GM10266 (cell line): Measurements from ENCODE around the gene PDHX.
"Not testable (repeated sequence)": the region's sequence is repeated elsewhere in the genome, so short reads cannot be mapped to it uniquely, and the experiment has no call there.

Experiments
- DNase-seq: peaks from one replicate; pipeline ENCODE4 v3.0.0; 2012; ENCODE audit errors: extremely low spot score
- CTCF ChIP-seq: IDR thresholded peaks from 2 replicates; pipeline ENCODE4 v1.5.1; 2012; ENCODE audit warnings: mild to moderate bottlenecking, low read depth; ENCODE audit not compliant: control insufficient read depth, insufficient read depth; ENCODE audit errors: missing control alignments

The PDHX gene

DNA sequence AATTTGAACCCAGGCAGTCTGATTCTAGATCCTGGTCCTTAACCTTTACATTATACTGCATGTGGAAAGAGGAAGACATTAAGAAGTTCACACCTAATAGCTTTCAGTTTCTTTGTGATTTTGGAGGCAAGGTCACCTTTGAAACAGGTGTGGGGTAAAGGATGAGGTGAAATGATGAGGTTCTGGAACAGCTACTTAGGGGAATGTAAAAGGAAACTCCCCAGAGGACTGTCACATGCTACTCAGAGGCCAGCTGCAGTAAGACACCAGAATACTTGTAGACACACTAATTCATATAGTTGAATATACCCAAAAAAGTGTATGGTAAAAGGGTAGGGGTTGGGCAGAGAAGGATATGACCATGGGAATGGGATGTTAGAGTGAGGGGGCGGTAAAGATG, 5.6 kb upstream of the PDHX start:
- no peak for TF ChIP-seq CTCF

GRCh38 chr11:34911676-34912075, 4.7 kb upstream of the PDHX start:
- TF ChIP-seq CTCF = no peak
- DNase-seq = no peak

More for the DNA sequence above, 5.6 kb upstream of the PDHX start:
- DNase-seq = no peak

DNA sequence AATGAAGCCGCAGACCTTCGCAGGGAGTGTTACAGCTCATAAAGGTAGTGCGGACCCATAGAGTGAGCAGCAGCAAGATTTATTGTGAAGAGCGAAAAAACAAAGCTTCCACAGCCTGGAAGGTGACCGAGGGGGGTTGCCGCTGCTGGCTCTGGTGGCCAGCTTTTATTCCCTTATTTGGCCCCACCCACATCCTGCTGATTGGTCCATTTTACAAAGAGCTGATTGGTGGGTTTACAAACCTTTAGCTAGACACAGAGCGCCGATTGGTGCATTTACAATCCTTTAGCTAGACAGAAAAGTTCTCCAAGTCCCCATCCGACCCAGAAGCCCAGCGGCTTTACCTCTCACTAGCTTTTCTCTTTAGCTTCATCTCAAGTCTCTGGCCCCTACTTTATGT, 2.9 kb upstream of the PDHX start:
- not testable (repeated sequence) for DNase-seq

GRCh38 chr11:34915136-34916014, 1.0 kb upstream of the PDHX start:
- TF ChIP-seq CTCF = no peak
- DNase-seq = peak; percentile 51

DNA sequence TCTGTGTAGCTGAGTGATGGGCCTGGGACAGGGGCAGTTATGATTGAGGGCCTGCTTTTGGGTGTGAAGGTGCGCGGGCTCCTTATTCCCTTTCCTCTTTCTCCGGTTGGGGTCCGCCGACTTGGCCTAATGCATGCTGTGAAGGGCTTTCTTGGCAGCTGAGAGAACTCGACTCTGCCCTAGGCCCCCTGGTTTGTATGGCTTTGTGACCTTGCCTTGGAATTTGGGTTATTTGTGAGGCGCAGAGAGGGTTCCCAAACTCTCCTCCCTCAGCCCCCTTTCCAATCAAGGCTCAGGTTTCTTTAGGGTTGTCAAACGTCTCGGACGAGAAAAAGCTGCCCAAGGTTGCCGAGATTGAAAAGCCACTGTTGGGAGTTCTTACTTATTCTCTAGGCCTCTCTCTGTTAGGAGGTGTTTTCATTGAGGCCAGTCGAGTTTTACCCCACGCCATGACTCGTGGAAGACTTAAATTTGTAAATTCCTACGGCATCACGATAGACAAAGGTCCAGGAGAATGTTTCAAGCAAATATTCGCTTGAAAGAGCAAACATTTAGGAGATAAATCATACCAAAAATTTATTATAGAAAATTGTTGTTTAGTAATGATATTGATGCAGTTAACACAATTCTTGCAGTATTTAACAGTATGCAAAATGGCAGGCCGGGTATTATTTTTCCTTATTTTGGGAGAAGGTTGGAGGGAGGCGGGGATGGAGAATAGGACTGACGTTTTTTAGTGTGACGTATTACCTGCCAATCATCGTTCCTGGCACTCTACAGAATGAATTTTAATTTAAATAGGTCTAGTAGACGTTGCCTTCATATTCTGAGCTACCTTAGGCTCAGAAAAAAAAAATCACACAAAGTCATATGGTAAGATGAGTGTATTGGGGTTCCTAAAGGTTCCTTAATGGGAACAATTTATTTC, 689 bp downstream of the PDHX start:
- no peak for TF ChIP-seq CTCF
- peak; percentile 27 for DNase-seq

DNA sequence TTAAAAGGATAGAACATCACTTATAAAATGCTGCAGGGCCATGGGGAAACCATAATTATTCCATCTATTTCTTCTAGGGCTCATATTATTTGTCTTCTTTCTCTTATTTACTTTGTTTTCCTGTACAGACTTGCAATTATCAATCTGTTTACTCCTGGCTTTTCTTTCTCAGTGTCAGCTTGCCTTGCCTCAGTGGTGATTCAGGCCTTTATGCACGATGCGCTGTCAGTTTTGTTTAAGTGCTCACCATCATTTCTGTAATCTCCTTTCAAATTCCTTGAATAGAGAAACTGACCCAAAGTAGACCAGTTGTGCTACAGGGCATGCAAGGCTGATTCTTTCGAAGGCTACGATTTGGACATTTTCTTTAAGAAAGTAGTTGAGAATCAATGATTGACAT, 4.7 kb downstream of the PDHX start:
- DNase-seq = no peak
- TF ChIP-seq CTCF = no peak

GRCh38 chr11:34924714-34925113, 8.3 kb downstream of the PDHX start:
- TF ChIP-seq CTCF = no peak
- DNase-seq = no peak
